HepG2 (cell line): ENCODE data around the gene CLEC10A. TPM values are rescaled to one million over a fixed set of nuclear protein-coding genes. Genes with fewer than 3 reads are reported as not detected.

Experiments
- AGO2 ChIP-seq: fragments of 200-400 bp; formaldehyde crosslinking; optimal IDR thresholded peaks from 2 replicates; pipeline ENCODE3; 2017; ENCODE audit warnings: mild to moderate bottlenecking, low read depth, low read length, moderate library complexity
- ARNT2 ChIP-seq: sonication (generic); formaldehyde crosslinking; IDR thresholded peaks from 2 replicates; pipeline ENCODE4 v1.8.0; 2022; ENCODE audit warnings: mild to moderate bottlenecking, low read depth, missing genetic modification reagents, moderate library complexity
- ETV5 ChIP-seq: IDR thresholded peaks from 2 replicates; pipeline ENCODE4 v1.6.1; 2018; ENCODE audit warnings: missing biosample characterization, missing genetic modification reagents, inconsistent platforms, borderline replicate concordance
- GTF3A ChIP-seq: sonication (generic); formaldehyde crosslinking; conservative IDR thresholded peaks from 2 replicates; pipeline ENCODE4 v1.4.0; 2020; ENCODE audit warnings: mild to moderate bottlenecking, missing genetic modification reagents
- KDM5B ChIP-seq: sonication (generic); formaldehyde crosslinking; IDR thresholded peaks from 2 replicates; pipeline ENCODE4 v1.4.0; 2020; ENCODE audit warnings: missing genetic modification reagents, mild to moderate bottlenecking, borderline replicate concordance
- KMT2B ChIP-seq: IDR thresholded peaks from 2 replicates; pipeline ENCODE4 v1.6.1; 2016; ENCODE audit warnings: missing genetic modification reagents, missing compliant biosample characterization
- ZNF432 ChIP-seq: sonication (generic); formaldehyde crosslinking; IDR thresholded peaks from 2 replicates; pipeline ENCODE4 v1.5.0; 2020; ENCODE audit warnings: missing genetic modification reagents, mild to moderate bottlenecking, borderline replicate concordance
- ZNF44 ChIP-seq: sonication (generic); formaldehyde crosslinking; IDR thresholded peaks from 2 replicates; pipeline ENCODE4 v1.5.1; 2020; ENCODE audit warnings: mild to moderate bottlenecking, missing genetic modification reagents
- ZSCAN21 ChIP-seq: sonication (generic); formaldehyde crosslinking; IDR thresholded peaks from 2 replicates; pipeline ENCODE4 v1.8.0; 2022; ENCODE audit warnings: mild to moderate bottlenecking, missing genetic modification reagents, moderate library complexity, borderline replicate concordance
- polyA plus RNA-seq, 8 experiments: library from polyadenylated mRNA; depleted of rRNA in 3 of 8; stranded (reverse) in 7 of 8; unstranded in 1 of 8; fragments of >200 nt; fragmentation: Illumina TruSeq in 4 of 8; extraction: Trizol in 4 of 8; gene quantifications; 2 replicates each; pipeline versions ENCODE4 v1.2.1 to v1.2.3, GENCODE V29; 2011 to 2016; ENCODE audit warnings: low read depth in 4 of 8, missing spikeins in 1 of 8, mixed read lengths in 1 of 8; ENCODE audit not compliant: insufficient read depth in 1 of 8
- total RNA-seq, 5 experiments: library from RNA; depleted of rRNA; stranded (reverse); fragments of >200 nt; fragmentation: Illumina TruSeq; extraction: Trizol; gene quantifications; 2 replicates each; pipeline ENCODE4 v1.2.3, GENCODE V29; 2016; ENCODE audit warnings: low read depth in 1 of 5
- TF ChIP-seq, protein P1 (sequence below): sonication (generic); formaldehyde crosslinking; IDR thresholded peaks from 2 replicates; pipeline ENCODE4 v1.5.1; 2020; ENCODE audit warnings: missing genetic modification reagents, mild to moderate bottlenecking, borderline replicate concordance
- TF ChIP-seq, protein P2 (sequence below): sonication (generic); formaldehyde crosslinking; IDR thresholded peaks from one replicate; pipeline ENCODE4 v1.5.1; 2020; ENCODE audit warnings: mild to moderate bottlenecking, missing genetic modification reagents; ENCODE audit errors: not compliant biosample characterization
- TF ChIP-seq, protein P3 (sequence below): sonication (generic); formaldehyde crosslinking; IDR thresholded peaks from 2 replicates; pipeline ENCODE4 v1.8.1; 2023; ENCODE audit warnings: mild to moderate bottlenecking, missing genetic modification reagents

CLEC10A gene
- total and polyA plus RNA-seq, 2 of the 13 experiments (the other 11 are each of a cell fraction or from before 2014, with no cell fraction given), result 0.33 TPM; not detected in 1

DNA sequence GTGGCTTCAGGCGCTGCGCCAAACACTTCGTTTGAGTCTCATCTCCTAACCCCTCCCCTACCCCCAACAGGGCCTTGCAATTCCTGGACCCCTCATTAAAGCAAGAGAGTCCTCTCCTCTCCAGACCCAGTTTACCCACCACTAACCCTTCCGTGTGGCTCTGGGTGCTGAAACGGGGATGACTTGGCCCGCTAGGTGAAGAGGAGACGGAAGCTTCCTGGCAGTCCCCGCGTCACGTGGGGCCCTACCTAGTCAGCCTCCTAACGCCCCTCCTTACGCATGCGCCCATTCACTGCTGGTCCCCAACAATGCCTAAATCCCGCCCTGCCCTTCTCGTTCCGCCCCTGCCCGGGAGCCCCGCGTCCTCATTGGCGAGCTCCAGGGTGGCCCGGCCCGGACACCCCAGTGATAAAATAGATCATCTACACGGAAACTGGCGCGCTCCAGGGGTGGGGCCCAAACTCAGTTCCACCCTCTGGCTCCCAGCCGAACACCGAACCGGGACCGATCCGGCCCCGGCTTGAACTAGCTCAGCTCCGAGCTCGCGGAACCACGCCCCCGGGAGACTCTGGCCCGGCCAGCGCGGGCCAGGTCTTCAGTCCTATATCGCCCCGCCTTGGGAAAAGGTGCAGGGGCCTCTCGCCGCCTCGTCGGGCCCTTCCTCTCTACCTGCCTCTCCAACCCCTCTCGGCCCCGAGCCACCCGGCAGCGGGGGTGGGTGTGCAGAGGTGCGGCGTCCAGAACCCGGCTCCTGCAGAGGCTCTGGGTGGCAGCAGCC is 44.3 kb downstream of the CLEC10A start, which contains the start of gene SLC16A13 (continued):
- TF ChIP-seq, protein P1, sequence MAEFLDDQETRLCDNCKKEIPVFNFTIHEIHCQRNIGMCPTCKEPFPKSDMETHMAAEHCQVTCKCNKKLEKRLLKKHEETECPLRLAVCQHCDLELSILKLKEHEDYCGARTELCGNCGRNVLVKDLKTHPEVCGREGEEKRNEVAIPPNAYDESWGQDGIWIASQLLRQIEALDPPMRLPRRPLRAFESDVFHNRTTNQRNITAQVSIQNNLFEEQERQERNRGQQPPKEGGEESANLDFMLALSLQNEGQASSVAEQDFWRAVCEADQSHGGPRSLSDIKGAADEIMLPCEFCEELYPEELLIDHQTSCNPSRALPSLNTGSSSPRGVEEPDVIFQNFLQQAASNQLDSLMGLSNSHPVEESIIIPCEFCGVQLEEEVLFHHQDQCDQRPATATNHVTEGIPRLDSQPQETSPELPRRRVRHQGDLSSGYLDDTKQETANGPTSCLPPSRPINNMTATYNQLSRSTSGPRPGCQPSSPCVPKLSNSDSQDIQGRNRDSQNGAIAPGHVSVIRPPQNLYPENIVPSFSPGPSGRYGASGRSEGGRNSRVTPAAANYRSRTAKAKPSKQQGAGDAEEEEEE (CRISPR knock-in tag), result no peak
- peak; percentile 76; the same call in 1 of the 2 replicates for TF ChIP-seq ARNT2 (CRISPR knock-in tag)
- no peak for TF ChIP-seq GTF3A
- TF ChIP-seq KDM5B (CRISPR knock-in tag), result peak; percentile 66; the same call in 1 of the 2 replicates
- TF ChIP-seq KMT2B, result no peak
- TF ChIP-seq ZNF44 (CRISPR knock-in tag), result no peak
- TF ChIP-seq, protein P2, sequence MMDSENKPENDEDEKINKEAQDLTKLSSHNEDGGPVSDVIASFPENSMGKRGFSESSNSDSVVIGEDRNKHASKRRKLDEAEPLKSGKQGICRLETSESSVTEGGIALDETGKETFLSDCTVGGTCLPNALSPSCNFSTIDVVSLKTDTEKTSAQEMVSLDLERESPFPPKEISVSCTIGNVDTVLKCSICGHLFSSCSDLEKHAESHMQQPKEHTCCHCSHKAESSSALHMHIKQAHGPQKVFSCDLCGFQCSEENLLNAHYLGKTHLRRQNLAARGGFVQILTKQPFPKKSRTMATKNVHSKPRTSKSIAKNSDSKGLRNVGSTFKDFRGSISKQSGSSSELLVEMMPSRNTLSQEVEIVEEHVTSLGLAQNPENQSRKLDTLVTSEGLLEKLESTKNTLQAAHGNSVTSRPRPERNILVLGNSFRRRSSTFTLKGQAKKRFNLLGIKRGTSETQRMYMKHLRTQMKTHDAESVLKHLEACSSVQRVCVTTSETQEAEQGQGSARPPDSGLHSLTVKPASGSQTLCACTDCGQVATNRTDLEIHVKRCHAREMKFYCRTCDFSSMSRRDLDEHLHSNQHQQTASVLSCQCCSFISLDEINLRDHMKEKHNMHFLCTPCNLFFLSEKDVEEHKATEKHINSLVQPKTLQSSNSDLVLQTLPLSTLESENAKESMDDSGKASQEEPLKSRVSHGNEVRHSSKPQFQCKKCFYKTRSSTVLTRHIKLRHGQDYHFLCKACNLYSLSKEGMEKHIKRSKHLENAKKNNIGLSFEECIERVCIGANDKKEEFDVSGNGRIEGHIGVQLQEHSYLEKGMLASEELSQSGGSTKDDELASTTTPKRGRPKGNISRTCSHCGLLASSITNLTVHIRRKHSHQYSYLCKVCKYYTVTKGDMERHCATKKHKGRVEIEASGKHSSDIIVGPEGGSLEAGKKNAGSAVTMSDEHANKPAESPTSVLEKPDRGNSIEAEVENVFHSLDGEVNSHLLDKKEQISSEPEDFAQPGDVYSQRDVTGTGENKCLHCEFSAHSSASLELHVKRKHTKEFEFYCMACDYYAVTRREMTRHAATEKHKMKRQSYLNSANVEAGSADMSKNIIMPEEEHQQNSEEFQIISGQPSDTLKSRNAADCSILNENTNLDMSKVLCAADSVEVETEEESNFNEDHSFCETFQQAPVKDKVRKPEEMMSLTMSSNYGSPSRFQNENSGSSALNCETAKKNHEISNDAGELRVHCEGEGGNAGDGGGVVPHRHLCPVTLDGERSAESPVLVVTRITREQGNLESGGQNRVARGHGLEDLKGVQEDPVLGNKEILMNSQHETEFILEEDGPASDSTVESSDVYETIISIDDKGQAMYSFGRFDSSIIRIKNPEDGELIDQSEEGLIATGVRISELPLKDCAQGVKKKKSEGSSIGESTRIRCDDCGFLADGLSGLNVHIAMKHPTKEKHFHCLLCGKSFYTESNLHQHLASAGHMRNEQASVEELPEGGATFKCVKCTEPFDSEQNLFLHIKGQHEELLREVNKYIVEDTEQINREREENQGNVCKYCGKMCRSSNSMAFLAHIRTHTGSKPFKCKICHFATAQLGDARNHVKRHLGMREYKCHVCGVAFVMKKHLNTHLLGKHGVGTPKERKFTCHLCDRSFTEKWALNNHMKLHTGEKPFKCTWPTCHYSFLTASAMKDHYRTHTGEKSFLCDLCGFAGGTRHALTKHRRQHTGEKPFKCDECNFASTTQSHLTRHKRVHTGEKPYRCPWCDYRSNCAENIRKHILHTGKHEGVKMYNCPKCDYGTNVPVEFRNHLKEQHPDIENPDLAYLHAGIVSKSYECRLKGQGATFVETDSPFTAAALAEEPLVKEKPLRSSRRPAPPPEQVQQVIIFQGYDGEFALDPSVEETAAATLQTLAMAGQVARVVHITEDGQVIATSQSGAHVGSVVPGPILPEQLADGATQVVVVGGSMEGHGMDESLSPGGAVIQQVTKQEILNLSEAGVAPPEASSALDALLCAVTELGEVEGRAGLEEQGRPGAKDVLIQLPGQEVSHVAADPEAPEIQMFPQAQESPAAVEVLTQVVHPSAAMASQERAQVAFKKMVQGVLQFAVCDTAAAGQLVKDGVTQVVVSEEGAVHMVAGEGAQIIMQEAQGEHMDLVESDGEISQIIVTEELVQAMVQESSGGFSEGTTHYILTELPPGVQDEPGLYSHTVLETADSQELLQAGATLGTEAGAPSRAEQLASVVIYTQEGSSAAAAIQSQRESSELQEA (CRISPR knock-in tag), result peak; percentile 38
- no peak for TF ChIP-seq ZNF432 (CRISPR knock-in tag)
- TF ChIP-seq, protein P3, sequence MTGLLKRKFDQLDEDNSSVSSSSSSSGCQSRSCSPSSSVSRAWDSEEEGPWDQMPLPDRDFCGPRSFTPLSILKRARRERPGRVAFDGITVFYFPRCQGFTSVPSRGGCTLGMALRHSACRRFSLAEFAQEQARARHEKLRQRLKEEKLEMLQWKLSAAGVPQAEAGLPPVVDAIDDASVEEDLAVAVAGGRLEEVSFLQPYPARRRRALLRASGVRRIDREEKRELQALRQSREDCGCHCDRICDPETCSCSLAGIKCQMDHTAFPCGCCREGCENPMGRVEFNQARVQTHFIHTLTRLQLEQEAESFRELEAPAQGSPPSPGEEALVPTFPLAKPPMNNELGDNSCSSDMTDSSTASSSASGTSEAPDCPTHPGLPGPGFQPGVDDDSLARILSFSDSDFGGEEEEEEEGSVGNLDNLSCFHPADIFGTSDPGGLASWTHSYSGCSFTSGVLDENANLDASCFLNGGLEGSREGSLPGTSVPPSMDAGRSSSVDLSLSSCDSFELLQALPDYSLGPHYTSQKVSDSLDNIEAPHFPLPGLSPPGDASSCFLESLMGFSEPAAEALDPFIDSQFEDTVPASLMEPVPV, result peak; percentile 42; the same call in 1 of the 2 replicates
- TF ChIP-seq ZSCAN21, result 0 out of 2 replicates have a peak, but pooled peaks have one; percentile 34
- TF ChIP-seq AGO2, result peak; percentile 91
- TF ChIP-seq ETV5, result no peak
